ENCODE results near the gene RORC. TPM values are rescaled to one million over a fixed set of nuclear protein-coding genes. Genes with fewer than 3 reads are reported as not detected.

The RORC gene
- total and polyA plus RNA-seq, 12 donors = 0.06 to 15.1 (median 2.9) TPM

- 52 to 65% (median 60%) methylated on average over 7 of the region's 7 CpGs for WGBS, 4 donors
- H3K4me1 ChIP-seq (replicated peaks in 1 of 2) = no peaks in the 10 kb centered on the region
These were observed 36.3 kb upstream of the RORC start for GRCh38 chr1:151867765-151868411.

GRCh38 chr1:151867321-151867720, 35.7 kb upstream of the RORC start:
- no peak overlapping the region for H3K27ac ChIP-seq
- DNase-seq = no peak
- H3K9me3 ChIP-seq (replicated peaks in 1 of 3) = no peaks in the 10 kb centered on the region
- no peaks in the 10 kb centered on the region for H3K27me3 ChIP-seq
- 70 to 91% (median 77%) methylated on average over 2 of the region's 2 CpGs for WGBS, 4 donors
- intact Hi-C loops (cut with DNase I) = no loop called here
- H3K4me1 ChIP-seq (replicated peaks in 1 of 2) = no peaks in the 10 kb centered on the region
- H3K4me3 ChIP-seq = no peak overlapping the region
- H3K36me3 ChIP-seq (replicated peaks in 1 of 2) = no peaks in the 10 kb centered on the region
- TF ChIP-seq CTCF (IDR thresholded peaks at IDR 0.05) = no peak
- no peak for TF ChIP-seq POLR2A (IDR thresholded peaks at IDR 0.05)

More at GRCh38 chr1:151867765-151868411, 36.3 kb upstream of the RORC start:
- Histone ChIP-seq H3K4me3 (no peak overlapping the region), H3K27me3 (no peaks in the 10 kb centered on the region), H3K9me3 (replicated peaks in 1 of 3) (no peaks in the 10 kb centered on the region), H3K27ac (no peak overlapping the region), H3K36me3 (replicated peaks in 1 of 2) (no peaks in the 10 kb centered on the region)
- no peak for DNase-seq
- TF ChIP-seq CTCF (IDR thresholded peaks at IDR 0.05) (no peak), POLR2A (IDR thresholded peaks at IDR 0.05) (no peak)
- intact Hi-C loops (cut with DNase I) = no loop called here

DNA sequence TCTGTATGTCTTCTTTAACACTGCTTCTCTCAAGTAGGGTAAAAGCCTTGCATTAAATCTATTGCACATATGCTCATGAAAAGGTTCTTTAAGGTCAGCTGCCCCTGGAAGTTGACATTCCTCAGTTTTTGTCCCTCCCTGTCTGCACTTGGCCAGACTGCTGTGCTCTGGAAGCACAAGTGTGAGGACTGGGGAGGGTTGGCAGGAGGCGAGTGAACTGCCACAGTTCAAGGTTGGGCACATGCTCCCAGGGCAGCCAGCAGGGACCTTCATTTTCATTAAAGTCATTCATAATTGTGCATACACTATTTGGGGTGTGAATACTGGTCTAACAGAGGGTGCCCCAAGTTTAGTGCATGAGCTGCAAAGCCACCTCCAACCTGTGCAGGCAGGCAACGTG, 32.8 kb upstream of the RORC start:
- peak in 1 of 7 donors; percentile 19 for DNase-seq

GRCh38 chr1:151862604-151863003, 31.0 kb upstream of the RORC start:
- DNase-seq = no peak
- no peak for TF ChIP-seq POLR2A (IDR thresholded peaks at IDR 0.05)
- TF ChIP-seq CTCF (IDR thresholded peaks at IDR 0.05) = no peak
- H3K27ac ChIP-seq = no peak overlapping the region
- H3K36me3 ChIP-seq (replicated peaks in 1 of 2) = no peaks in the 10 kb centered on the region
- no peaks in the 10 kb centered on the region for H3K4me1 ChIP-seq (replicated peaks in 1 of 2)
- H3K9me3 ChIP-seq (replicated peaks in 1 of 3) = no peaks in the 10 kb centered on the region
- intact Hi-C loops (cut with DNase I) = no loop called here
- no peak overlapping the region for H3K4me3 ChIP-seq
- no peaks in the 10 kb centered on the region for H3K27me3 ChIP-seq

More for the DNA sequence above, 32.8 kb upstream of the RORC start:
- intact Hi-C loops (cut with DNase I) = no loop called here
- no peak overlapping the region for H3K27ac ChIP-seq
- H3K36me3 ChIP-seq (replicated peaks in 1 of 2) = no peaks in the 10 kb centered on the region
- no peak overlapping the region for H3K4me3 ChIP-seq
- WGBS, 4 donors = 11 to 50% (median 34%) methylated on average over 2 of the region's 2 CpGs
- H3K9me3 ChIP-seq (replicated peaks in 1 of 3) = no peaks in the 10 kb centered on the region
- TF ChIP-seq CTCF (IDR thresholded peaks at IDR 0.05) (no peak), POLR2A (IDR thresholded peaks at IDR 0.05) (no peak)
- H3K27me3 ChIP-seq = no peaks in the 10 kb centered on the region
- H3K4me1 ChIP-seq (replicated peaks in 1 of 2) = no peaks in the 10 kb centered on the region
